GM21447 (cell line): ENCODE measurements around the gene GSTM5.
"Not testable (repeated sequence)": the region's sequence is repeated elsewhere in the genome, so short reads cannot be mapped to it uniquely, and the experiment has no call there.

Experiments
- ATAC-seq: cut with Tn5 transposase; IDR thresholded peaks from one replicate; pipeline ENCODE4 v1.9.1; 2021; ENCODE audit not compliant: unreplicated experiment

The GSTM5 gene

DNA sequence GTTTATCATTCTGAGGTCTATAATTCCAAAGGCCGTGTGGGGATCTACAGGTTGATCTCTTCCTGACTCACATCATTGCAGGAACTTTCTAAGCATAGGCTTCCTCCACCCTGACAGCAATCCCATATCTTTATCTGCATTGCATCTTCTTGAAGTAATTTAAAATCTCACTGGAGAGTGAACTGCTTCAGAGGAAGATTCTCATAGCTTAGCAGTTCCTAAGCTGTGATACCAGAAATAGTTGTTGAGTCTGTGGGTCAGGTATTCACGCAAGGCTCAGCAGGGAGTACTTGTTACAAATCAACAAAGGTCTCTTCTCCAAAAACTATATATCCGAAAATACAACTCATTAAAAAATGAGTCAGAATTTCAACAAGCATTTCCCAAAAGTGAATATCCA is 16.9 kb upstream of the GSTM5 start:
- ATAC-seq: not testable (repeated sequence)

DNA sequence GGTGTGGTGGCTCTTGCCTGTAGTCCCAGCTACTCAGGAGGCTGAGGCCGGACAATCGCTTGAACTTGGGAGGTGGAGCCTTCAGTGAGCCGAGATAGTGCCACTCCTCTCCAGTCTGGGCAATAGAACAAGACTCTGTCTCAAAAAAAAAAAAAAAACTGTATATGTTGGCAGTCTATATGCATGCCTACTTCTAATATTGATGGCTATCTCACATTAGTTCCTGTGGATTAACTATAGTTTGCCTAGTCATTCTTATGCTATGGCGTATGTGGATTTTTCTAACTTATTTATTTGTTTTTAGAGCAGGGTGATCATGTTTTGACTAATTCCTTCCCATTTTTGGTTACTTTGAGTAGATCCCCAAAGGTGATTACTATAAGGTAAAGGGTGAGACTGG is 15.0 kb upstream of the GSTM5 start:
- ATAC-seq: no peak

- not testable (repeated sequence) for ATAC-seq
These were observed 14.2 kb upstream of the GSTM5 start for GRCh38 chr1:109697861-109698260.

DNA sequence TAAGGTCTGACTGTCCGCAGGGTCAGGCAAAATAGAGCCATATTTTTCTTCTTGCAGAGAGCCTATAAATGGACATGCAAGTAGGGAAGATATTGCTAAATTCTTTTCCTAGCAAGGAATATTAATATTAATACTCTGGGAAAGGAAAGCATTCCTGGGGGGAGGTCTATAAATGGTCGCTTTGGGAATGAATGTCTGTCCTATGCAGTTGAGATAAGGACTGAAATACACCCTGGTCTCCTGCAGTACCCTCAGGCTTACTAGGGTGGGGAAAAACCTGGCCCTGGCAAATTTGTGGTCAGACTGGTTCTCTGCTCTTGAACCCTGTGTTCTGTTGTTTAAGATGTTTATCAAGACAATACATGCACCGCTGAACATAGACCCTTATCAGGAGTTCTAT is 9.1 kb upstream of the GSTM5 start:
- not testable (repeated sequence) for ATAC-seq

DNA sequence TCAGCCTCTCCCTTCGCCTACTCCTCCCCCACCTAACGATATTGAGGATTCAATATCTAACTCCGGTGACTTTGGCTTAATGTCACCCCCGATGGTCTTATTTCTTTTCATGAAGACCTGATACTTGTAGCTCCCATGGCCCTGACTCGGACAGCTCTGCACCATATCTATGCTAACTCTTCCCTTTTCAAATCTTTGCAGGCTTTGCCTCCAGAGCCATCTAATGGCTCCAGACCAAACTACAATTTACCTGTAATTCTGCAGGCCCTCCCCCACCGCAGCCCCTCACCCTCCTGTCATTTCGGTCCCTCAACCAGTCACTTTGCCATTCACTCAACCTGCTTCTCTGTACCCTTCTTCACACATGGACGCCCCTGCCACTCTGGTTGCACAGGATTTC is 7.9 kb upstream of the GSTM5 start:
- ATAC-seq: no peak

- ATAC-seq: no peak
These were observed 6.6 kb upstream of the GSTM5 start for GRCh38 chr1:109705411-109705810.

DNA sequence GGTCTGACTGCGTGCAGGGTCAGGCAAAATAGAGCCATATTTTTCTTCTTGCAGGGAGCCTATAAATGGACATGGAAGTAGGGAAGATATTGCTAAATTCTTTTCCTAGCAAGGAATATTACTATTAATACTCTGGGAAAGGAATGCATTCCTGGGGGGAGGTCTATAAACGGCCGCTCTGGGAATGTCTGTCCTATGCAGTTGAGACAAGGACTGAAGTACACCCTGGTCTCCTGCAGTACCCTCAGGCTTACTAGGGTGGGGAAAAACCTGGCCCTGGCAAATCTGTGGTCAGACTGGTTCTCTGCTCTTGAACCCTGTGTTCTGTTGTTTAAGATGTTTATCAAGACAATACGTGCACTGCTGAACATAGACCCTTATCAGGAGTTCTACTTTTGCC is 3.1 kb upstream of the GSTM5 start:
- ATAC-seq: not testable (repeated sequence)

DNA sequence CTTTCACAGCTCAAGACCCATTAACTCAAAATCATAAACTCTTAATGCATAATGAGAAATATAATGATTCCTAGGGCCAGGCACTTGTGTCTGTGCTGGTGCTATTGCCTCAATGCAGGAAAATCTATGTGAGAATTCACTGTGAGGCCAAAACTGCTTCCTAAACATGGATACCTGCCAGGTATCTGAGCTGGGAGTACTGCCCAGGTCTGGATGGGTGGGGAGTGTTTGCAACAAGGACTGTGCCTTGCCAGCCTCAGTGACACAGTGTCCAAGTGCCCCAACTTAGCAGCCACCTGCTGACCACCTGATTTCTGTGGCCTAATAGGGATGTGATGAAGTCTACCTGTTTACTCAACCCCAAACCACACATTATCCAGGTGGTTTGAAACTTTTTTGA is 2.2 kb upstream of the GSTM5 start:
- ATAC-seq: not testable (repeated sequence)

DNA sequence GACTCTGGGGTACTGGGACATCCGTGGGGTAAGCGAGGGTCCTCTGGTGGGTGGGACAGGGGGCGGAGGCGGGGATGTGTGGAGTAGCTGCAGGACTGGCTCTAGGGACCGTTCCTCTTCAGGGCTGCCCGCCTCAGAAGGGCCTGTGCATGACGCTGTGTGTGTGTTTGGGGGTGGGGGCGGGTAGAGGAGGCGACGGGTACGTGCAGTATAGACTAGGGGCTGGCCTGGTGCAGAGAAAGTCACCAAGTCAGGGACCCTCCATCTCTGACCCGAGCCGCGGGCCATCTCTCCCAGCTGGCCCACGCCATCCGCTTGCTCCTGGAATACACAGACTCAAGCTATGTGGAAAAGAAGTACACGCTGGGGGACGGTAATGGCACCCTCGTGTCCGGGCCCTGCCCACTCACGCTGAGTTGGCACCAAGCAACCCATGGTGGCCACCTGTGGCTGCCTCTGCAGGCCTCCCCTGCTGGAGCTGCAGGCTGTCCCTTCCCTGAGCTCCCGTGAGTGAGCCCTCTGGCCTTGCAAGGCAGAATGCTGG is 342 bp downstream of the GSTM5 start:
- ATAC-seq: no peak

DNA sequence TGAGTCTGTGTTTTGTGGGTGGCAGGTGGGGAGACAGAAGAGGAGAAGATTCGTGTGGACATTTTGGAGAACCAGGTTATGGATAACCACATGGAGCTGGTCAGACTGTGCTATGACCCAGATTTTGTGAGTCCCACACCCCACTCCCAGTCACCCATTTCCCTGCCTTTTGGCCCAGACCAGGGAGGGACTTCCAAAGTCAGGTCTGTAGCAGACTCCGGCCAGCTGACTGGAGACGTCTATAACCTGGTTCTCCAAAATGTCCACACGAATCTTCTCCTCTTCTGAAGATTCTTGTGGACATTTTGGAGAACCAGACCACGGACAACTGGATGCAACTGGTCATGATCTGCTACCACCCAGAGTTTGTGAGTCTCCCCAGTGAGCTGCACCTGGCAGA is 1.6 kb downstream of the GSTM5 start:
- ATAC-seq: no peak

GRCh38 chr1:109714661-109715372 is 2.8 kb downstream of the GSTM5 start:
- ATAC-seq: no peak

- no peak for ATAC-seq
These were observed 4.1 kb downstream of the GSTM5 start for GRCh38 chr1:109716121-109716520.

GRCh38 chr1:109716570-109717090 is 4.6 kb downstream of the GSTM5 start:
- no peak for ATAC-seq

DNA sequence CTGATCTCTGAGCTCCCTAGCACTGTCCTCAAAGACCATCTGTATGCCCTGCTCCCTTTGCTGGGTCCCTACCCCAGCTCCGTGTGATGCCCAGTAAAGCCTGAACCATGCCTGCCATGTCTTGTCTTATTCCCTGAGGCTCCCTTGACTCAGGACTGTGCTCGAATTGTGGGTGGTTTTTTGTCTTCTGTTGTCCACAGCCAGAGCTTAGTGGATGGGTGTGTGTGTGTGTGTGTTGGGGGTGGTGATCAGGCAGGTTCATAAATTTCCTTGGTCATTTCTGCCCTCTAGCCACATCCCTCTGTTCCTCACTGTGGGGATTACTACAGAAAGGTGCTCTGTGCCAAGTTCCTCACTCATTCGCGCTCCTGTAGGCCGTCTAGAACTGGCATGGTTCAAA is 5.7 kb downstream of the GSTM5 start:
- no peak for ATAC-seq

- no peak for ATAC-seq
These were observed 6.4 kb downstream of the GSTM5 start for GRCh38 chr1:109718495-109718894.

- no peak for ATAC-seq
These were observed 7.3 kb downstream of the GSTM5 start for GRCh38 chr1:109719337-109719837.

DNA sequence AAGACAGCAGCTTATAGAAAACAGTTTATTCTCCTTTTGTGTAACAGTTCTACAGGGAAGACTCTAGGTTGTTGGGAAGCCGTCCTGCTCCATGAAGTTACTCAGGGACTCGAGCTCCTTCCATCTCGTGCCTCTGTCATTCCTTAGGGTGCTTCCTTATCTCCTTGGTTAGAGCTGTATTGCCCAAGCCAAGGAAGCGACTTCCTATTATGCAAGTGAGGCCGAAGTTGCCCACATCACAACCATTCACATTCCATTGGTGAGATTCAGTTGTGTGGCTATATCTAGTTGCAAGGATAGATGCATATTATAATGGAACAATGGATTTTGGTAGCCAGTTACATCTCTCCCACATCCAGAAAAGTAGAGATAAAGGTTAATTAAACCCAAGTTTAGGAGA is 9.0 kb downstream of the GSTM5 start:
- ATAC-seq: no peak

GRCh38 chr1:109721971-109722370 is 9.9 kb downstream of the GSTM5 start:
- ATAC-seq: no peak

DNA sequence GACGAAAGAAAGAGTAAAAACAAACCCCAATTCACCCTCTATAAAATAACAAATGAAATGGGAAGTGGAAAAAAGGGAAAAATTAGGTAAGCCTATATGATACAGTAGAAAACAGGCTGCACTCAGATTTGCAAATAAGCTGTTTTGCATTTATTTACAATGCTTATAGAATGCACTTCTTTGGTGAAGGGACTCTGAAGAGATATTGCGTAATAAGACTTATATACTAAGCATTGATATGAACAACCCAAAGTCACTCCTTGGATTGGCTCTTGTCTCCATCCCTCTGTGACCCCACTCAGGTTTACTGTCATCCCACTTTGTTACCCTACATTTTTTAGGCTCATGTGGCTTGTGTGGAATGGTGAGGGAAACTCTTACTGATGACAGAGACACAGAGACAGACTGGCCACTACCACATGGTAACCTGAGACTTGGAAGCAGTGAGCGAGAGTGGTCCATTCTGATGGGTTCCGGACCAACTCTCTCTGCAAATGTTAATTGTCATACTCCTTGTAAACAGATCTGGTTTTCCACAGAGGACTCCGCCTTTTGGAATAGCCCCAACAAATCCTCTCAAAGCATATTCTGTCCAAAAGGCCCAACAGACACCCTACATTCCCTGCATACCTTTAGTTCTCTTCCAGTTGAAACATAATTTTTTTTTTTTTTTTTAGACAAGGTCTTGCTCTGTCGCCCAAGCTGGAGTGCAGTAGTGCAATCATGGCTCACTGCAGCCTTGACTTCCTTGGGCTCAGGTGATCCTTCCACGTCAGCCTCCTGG is 11.0 kb downstream of the GSTM5 start:
- no peak for ATAC-seq

- no peak for ATAC-seq
These were observed 12.9 kb downstream of the GSTM5 start for GRCh38 chr1:109724933-109725332.

GRCh38 chr1:109725510-109725909 is 13.5 kb downstream of the GSTM5 start:
- no peak for ATAC-seq

GRCh38 chr1:109726007-109726406 is 14.0 kb downstream of the GSTM5 start:
- no peak for ATAC-seq
